GM23338 (cell line): ENCODE data around the gene POU2F3. TPM values are rescaled to one million over a fixed set of nuclear protein-coding genes. Genes with fewer than 3 reads are reported as not detected.

Experiments
- ATAC-seq: fragments of 200-7000 bp; cut with Tn5 transposase; 3 replicates; pipeline ENCODE4 v1.9.1; 2020
- DNase-seq: peaks from one replicate; pipeline ENCODE4 v3.0.0-alpha.2; 2015; ENCODE audit warnings: low spot score
- H2AFZ ChIP-seq: fragments of 200-600 bp; sonication (generic); 2 replicates; pipeline ENCODE4 v1.8.0; 2016; ENCODE audit warnings: antibody characterized with exemption, mild to moderate bottlenecking, moderate library complexity
- H3F3A ChIP-seq: fragments of 200-600 bp; sonication (generic); replicated peaks from 2 replicates; pipeline ENCODE4 v1.8.0; 2017; ENCODE audit warnings: antibody characterized with exemption, mixed run types, low read depth
- H3K27ac ChIP-seq: fragments of 200-600 bp; sonication (generic); 2 replicates; pipeline ENCODE4 v1.6.1; 2016; ENCODE audit warnings: low read depth
- H3K27me3 ChIP-seq: fragments of 200-600 bp; sonication (generic); 2 replicates; pipeline ENCODE4 v1.8.0; 2016; ENCODE audit warnings: mild to moderate bottlenecking, mixed run types, moderate library complexity; ENCODE audit not compliant: insufficient read depth
- H3K36me3 ChIP-seq: fragments of 200-600 bp; sonication (generic); 2 replicates; pipeline ENCODE4 v1.8.0; 2016; ENCODE audit warnings: mild to moderate bottlenecking; ENCODE audit not compliant: insufficient read depth
- H3K4me1 ChIP-seq: fragments of 200-600 bp; sonication (generic); 2 replicates; pipeline ENCODE4 v1.8.0; 2016; ENCODE audit warnings: mild to moderate bottlenecking, moderate library complexity; ENCODE audit not compliant: insufficient read depth
- H3K4me2 ChIP-seq: fragments of 200-600 bp; sonication (generic); 2 replicates; pipeline ENCODE4 v1.7.1; 2017; ENCODE audit warnings: mixed run types
- H3K4me3 ChIP-seq: fragments of 200-600 bp; sonication (generic); 2 replicates; pipeline ENCODE4 v1.6.1; 2016; ENCODE audit warnings: mixed run types
- H3K79me2 ChIP-seq: fragments of 200-600 bp; sonication (generic); replicated peaks from 2 replicates; pipeline ENCODE4 v1.8.0; 2017; ENCODE audit warnings: mild to moderate bottlenecking; ENCODE audit not compliant: insufficient read depth
- H3K9me2 ChIP-seq: fragments of 200-600 bp; sonication (generic); 2 replicates; pipeline ENCODE4 v1.8.0; 2017; ENCODE audit not compliant: insufficient read depth
- H4K20me1 ChIP-seq: fragments of 200-600 bp; sonication (generic); replicated peaks from 2 replicates; pipeline ENCODE4 v1.8.0; 2017; ENCODE audit warnings: mild to moderate bottlenecking; ENCODE audit not compliant: insufficient read depth
- H3K27ac Mint-ChIP-seq: 2 replicates; pipeline ENCODE4 v1.8.0; 2020; ENCODE audit warnings: inconsistent platforms, mild to moderate bottlenecking, moderate library complexity, mixed read lengths
- H3K27me3 Mint-ChIP-seq: 3 replicates; pipeline ENCODE4 v1.8.0; 2022; ENCODE audit warnings: low read depth, mild to moderate bottlenecking, moderate library complexity, mixed read lengths, inconsistent platforms; ENCODE audit not compliant: insufficient read depth, poor library complexity
- H3K36me3 Mint-ChIP-seq: 3 replicates; pipeline ENCODE4 v1.8.0; 2021; ENCODE audit warnings: low read depth, mild to moderate bottlenecking, inconsistent platforms, moderate library complexity, mixed read lengths
- H3K4me1 Mint-ChIP-seq: 3 replicates; pipeline ENCODE4 v1.8.0; 2020; ENCODE audit warnings: mild to moderate bottlenecking, inconsistent platforms, mixed read lengths
- H3K4me3 Mint-ChIP-seq: 3 replicates; pipeline ENCODE4 v1.8.0; 2021; ENCODE audit warnings: moderate library complexity, mild to moderate bottlenecking, inconsistent platforms, mixed read lengths
- H3K9me3 Mint-ChIP-seq: 3 replicates; pipeline ENCODE4 v1.8.0; 2020; ENCODE audit warnings: moderate library complexity, mild to moderate bottlenecking, inconsistent platforms, mixed read lengths
- CREB1 ChIP-seq: fragments of 250-450 bp; sonication (Bioruptor Pico); IDR thresholded peaks from 2 replicates; pipeline ENCODE4 v1.5.0; 2020; ENCODE audit warnings: low read depth, mild to moderate bottlenecking, moderate library complexity
- EZH2 ChIP-seq: fragments of 200-600 bp; sonication (generic); IDR thresholded peaks from one replicate; pipeline ENCODE4 v1.8.0; 2017; ENCODE audit warnings: antibody characterized with exemption, mild to moderate bottlenecking, low read depth; ENCODE audit not compliant: unreplicated experiment
- EZH2phosphoT487 ChIP-seq: fragments of 200-600 bp; sonication (generic); IDR thresholded peaks from one replicate; pipeline ENCODE4 v1.8.1; 2018; ENCODE audit warnings: antibody characterized with exemption; ENCODE audit not compliant: unreplicated experiment
- JUNB ChIP-seq: IDR thresholded peaks from one replicate; pipeline ENCODE4 v1.6.1; 2016; ENCODE audit warnings: antibody characterized with exemption; ENCODE audit not compliant: unreplicated experiment
- NANOG ChIP-seq: IDR thresholded peaks from 2 replicates; pipeline ENCODE4 v1.6.1; 2016; ENCODE audit warnings: antibody characterized with exemption, borderline replicate concordance
- POLR2AphosphoS5 ChIP-seq: IDR thresholded peaks from 2 replicates; pipeline ENCODE4 v1.6.1; 2016; ENCODE audit warnings: antibody characterized with exemption, low read depth
- STAT1 ChIP-seq: IDR thresholded peaks from one replicate; pipeline ENCODE4 v1.6.1; 2016; ENCODE audit warnings: antibody characterized with exemption; ENCODE audit not compliant: unreplicated experiment
- ZNF114 ChIP-seq: fragments of 250-450 bp; sonication (Bioruptor Pico); IDR thresholded peaks from 2 replicates; pipeline ENCODE4 v1.5.0; 2020; ENCODE audit warnings: mild to moderate bottlenecking, moderate library complexity
- ZNF331 ChIP-seq: fragments of 250-450 bp; sonication (Bioruptor Pico); IDR thresholded peaks from 2 replicates; pipeline ENCODE4 v1.5.0; 2020; ENCODE audit warnings: low read depth, mild to moderate bottlenecking, moderate library complexity
- polyA plus RNA-seq: library from polyadenylated mRNA; unstranded; fragments of >200 nt; fragmentation: Nextera tagmentation; extraction: Ambion mirVana; gene quantifications from 2 replicates; pipeline ENCODE4 v1.2.1, GENCODE V29; 2016
- total RNA-seq: library from RNA; depleted of rRNA; stranded (reverse); fragments of >200 nt; shearing (Covaris generic); gene quantifications from 2 replicates; pipeline ENCODE4 v1.2.3, GENCODE V29; 2014
- TF ChIP-seq, protein P1 (sequence below): fragments of 250-450 bp; sonication (Bioruptor Pico); IDR thresholded peaks from 2 replicates; pipeline ENCODE4 v1.5.0; 2020; ENCODE audit warnings: mild to moderate bottlenecking, moderate library complexity
- TF ChIP-seq, protein P2 (sequence below), 2 experiments: fragments of 200-600 bp in 1 of 2; sonication (generic) in 1 of 2; conservative IDR thresholded peaks; 2 replicates each; pipeline versions ENCODE4 v1.5.1 to v1.6.1; 2016 to 2017; ENCODE audit warnings: antibody characterized with exemption in 2 of 2, low read depth in 2 of 2, mild to moderate bottlenecking in 2 of 2, moderate library complexity in 1 of 2
- TF ChIP-seq, protein P3 (sequence below): IDR thresholded peaks from 2 replicates; pipeline ENCODE4 v1.6.1; 2016; ENCODE audit warnings: antibody characterized with exemption

POU2F3 gene
- total and polyA plus RNA-seq, 2 experiments from 2014 or later = 0.45 to 0.79 TPM

DNA sequence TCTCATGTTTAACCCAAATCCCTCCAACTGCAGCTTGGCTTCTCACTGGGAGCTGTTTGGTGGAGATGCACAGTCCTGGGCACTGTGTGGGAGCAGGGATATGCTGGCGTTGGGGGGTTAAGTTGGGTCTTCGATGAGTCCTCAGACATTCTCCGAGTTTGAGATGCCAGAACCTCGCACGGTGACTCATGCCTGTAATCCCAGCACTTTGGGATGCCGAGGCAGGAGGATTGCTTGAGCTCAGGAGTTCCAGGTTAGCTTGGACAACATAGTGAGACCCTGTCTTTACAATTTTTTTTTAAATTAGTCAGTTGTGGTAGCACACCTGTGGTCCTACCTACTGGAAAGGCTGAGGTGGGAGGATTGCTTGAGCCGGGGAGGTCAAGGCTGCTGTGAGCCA is 20.7 kb downstream of the POU2F3 start (continued):
- TF ChIP-seq, protein P1, sequence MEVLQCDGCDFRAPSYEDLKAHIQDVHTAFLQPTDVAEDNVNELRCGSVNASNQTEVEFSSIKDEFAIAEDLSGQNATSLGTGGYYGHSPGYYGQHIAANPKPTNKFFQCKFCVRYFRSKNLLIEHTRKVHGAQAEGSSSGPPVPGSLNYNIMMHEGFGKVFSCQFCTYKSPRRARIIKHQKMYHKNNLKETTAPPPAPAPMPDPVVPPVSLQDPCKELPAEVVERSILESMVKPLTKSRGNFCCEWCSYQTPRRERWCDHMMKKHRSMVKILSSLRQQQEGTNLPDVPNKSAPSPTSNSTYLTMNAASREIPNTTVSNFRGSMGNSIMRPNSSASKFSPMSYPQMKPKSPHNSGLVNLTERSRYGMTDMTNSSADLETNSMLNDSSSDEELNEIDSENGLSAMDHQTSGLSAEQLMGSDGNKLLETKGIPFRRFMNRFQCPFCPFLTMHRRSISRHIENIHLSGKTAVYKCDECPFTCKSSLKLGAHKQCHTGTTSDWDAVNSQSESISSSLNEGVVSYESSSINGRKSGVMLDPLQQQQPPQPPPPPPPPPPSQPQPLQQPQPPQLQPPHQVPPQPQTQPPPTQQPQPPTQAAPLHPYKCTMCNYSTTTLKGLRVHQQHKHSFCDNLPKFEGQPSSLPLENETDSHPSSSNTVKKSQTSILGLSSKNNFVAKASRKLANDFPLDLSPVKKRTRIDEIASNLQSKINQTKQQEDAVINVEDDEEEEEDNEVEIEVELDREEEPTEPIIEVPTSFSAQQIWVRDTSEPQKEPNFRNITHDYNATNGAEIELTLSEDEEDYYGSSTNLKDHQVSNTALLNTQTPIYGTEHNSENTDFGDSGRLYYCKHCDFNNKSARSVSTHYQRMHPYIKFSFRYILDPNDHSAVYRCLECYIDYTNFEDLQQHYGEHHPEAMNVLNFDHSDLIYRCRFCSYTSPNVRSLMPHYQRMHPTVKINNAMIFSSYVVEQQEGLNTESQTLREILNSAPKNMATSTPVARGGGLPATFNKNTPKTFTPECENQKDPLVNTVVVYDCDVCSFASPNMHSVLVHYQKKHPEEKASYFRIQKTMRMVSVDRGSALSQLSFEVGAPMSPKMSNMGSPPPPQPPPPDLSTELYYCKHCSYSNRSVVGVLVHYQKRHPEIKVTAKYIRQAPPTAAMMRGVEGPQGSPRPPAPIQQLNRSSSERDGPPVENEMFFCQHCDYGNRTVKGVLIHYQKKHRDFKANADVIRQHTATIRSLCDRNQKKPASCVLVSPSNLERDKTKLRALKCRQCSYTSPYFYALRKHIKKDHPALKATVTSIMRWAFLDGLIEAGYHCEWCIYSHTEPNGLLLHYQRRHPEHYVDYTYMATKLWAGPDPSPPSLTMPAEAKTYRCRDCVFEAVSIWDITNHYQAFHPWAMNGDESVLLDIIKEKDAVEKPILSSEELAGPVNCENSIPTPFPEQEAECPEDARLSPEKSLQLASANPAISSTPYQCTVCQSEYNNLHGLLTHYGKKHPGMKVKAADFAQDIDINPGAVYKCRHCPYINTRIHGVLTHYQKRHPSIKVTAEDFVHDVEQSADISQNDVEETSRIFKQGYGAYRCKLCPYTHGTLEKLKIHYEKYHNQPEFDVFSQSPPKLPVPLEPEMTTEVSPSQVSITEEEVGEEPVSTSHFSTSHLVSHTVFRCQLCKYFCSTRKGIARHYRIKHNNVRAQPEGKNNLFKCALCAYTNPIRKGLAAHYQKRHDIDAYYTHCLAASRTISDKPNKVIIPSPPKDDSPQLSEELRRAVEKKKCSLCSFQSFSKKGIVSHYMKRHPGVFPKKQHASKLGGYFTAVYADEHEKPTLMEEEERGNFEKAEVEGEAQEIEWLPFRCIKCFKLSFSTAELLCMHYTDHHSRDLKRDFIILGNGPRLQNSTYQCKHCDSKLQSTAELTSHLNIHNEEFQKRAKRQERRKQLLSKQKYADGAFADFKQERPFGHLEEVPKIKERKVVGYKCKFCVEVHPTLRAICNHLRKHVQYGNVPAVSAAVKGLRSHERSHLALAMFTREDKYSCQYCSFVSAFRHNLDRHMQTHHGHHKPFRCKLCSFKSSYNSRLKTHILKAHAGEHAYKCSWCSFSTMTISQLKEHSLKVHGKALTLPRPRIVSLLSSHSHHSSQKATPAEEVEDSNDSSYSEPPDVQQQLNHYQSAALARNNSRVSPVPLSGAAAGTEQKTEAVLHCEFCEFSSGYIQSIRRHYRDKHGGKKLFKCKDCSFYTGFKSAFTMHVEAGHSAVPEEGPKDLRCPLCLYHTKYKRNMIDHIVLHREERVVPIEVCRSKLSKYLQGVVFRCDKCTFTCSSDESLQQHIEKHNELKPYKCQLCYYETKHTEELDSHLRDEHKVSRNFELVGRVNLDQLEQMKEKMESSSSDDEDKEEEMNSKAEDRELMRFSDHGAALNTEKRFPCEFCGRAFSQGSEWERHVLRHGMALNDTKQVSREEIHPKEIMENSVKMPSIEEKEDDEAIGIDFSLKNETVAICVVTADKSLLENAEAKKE (CRISPR knock-in tag) = no peak

DNA sequence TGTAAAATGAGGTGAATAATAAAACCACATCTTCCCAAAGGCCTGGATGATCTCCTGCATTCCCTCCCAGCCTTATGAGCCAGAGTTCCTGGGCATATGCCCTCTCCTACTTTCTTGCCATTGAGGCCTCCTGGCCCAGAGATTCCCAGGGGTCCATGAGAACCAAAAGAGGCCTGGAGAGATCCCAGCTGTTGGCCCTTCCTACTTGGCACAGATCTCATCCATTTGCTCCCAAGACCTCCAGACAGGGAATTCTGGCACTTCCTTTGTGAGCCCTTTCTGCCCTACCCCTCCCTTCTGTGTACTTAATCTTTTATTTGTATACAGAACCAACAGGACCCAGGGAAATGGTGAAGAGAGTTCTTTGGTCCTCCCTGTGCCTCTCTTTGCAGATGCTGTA is 21.4 kb downstream of the POU2F3 start:
- H3K4me3 ChIP-seq = no peak overlapping the region
- H3K27ac ChIP-seq = no peak overlapping the region
- H3K79me2 ChIP-seq = no peaks in the 10 kb centered on the region
- DNase-seq (no peak), ATAC-seq (no peak)
- H3K9me2 ChIP-seq = 0 out of 2 replicates have a peak, but pooled peaks cover 4% of the 10 kb centered on the region
- Mint-ChIP-seq H3K4me3 (no peak overlapping the region), H3K4me1 (peaks cover 26% of the 10 kb centered on the region), H3K36me3 (no peaks in the 10 kb centered on the region), H3K9me3 (no peaks in the 10 kb centered on the region), H3K27ac (no peak overlapping the region), H3K27me3 (peaks cover 16% of the 10 kb centered on the region)
- peak overlapping the region; percentile 78 for H2AFZ ChIP-seq
- H3K36me3 ChIP-seq = no peaks in the 10 kb centered on the region
- H4K20me1 ChIP-seq = no peaks in the 10 kb centered on the region
- H3K4me1 ChIP-seq = peaks cover 11% of the 10 kb centered on the region
- H3K27me3 ChIP-seq = peaks cover 26% of the 10 kb centered on the region
- H3K4me2 ChIP-seq = no peak overlapping the region
- no peaks in the 10 kb centered on the region for H3F3A ChIP-seq
- no peak for TF ChIP-seq STAT1
- TF ChIP-seq EZH2 = no peak
- TF ChIP-seq, protein P2, sequence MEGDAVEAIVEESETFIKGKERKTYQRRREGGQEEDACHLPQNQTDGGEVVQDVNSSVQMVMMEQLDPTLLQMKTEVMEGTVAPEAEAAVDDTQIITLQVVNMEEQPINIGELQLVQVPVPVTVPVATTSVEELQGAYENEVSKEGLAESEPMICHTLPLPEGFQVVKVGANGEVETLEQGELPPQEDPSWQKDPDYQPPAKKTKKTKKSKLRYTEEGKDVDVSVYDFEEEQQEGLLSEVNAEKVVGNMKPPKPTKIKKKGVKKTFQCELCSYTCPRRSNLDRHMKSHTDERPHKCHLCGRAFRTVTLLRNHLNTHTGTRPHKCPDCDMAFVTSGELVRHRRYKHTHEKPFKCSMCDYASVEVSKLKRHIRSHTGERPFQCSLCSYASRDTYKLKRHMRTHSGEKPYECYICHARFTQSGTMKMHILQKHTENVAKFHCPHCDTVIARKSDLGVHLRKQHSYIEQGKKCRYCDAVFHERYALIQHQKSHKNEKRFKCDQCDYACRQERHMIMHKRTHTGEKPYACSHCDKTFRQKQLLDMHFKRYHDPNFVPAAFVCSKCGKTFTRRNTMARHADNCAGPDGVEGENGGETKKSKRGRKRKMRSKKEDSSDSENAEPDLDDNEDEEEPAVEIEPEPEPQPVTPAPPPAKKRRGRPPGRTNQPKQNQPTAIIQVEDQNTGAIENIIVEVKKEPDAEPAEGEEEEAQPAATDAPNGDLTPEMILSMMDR (conservative IDR thresholded peaks at IDR 0.05; ENCODE audit: low read depth in 2 of 2) = no peak
- TF ChIP-seq, protein P3, sequence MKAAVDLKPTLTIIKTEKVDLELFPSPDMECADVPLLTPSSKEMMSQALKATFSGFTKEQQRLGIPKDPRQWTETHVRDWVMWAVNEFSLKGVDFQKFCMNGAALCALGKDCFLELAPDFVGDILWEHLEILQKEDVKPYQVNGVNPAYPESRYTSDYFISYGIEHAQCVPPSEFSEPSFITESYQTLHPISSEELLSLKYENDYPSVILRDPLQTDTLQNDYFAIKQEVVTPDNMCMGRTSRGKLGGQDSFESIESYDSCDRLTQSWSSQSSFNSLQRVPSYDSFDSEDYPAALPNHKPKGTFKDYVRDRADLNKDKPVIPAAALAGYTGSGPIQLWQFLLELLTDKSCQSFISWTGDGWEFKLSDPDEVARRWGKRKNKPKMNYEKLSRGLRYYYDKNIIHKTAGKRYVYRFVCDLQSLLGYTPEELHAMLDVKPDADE = no peak
- TF ChIP-seq JUNB = no peak
- no peak for TF ChIP-seq ZNF331 (CRISPR knock-in tag)
- TF ChIP-seq NANOG = no peak
- no peak for TF ChIP-seq ZNF114 (CRISPR knock-in tag)
- TF ChIP-seq CREB1 = no peak
- no peak for TF ChIP-seq EZH2phosphoT487
- TF ChIP-seq POLR2AphosphoS5 = no peak
